Gastrocnemius medialis (tissue), 4 donors: ENCODE measurements around the gene LRIG3. TPM values are rescaled to one million over a fixed set of nuclear protein-coding genes. Genes with fewer than 3 reads are reported as not detected.
A peak's percentile ranks its signal among the peaks of the same experiment; 100 is the strongest.

ENCODE experiments used
- ATAC-seq, 2 donors: fragments of 150-250 bp; one replicate each; pipeline ENCODE4 v1.9.1; 2016
- DNase-seq, 2 donors: peaks; one replicate each; pipeline ENCODE4 v3.0.0-alpha.2; 2019
- H3K27ac ChIP-seq, 4 donors: fragments of 200-600 bp; sonication (generic); 1 replicate in 1 of 4; 2 replicates in 3 of 4; pipeline ENCODE4 v1.5.1; 2016 to 2018; ENCODE audit warnings: mild to moderate bottlenecking in 2 of 4, moderate library complexity in 1 of 4
- H3K27me3 ChIP-seq, 3 donors: fragments of 200-600 bp; sonication (generic) in 2 of 3; 1 replicate in 1 of 3; 2 replicates in 2 of 3; pipeline versions ENCODE4 v1.5.1 to v1.6.0; 2016 to 2019; ENCODE audit warnings: mild to moderate bottlenecking in 1 of 3, moderate library complexity in 1 of 3
- H3K36me3 ChIP-seq, 2 donors: fragments of 200-600 bp; sonication (generic) in 1 of 2; one replicate each; pipeline ENCODE4 v1.5.1; 2017 to 2018
- H3K4me1 ChIP-seq, 2 donors: fragments of 200-600 bp; sonication (generic) in 1 of 2; one replicate each; pipeline ENCODE4 v1.5.1; 2016 to 2017; ENCODE audit warnings: mild to moderate bottlenecking in 2 of 2
- H3K4me3 ChIP-seq, 4 donors: fragments of 200-600 bp; sonication (generic) in 3 of 4; 1 replicate in 1 of 4; 2 replicates in 3 of 4; pipeline ENCODE4 v1.5.1; 2016 to 2019; ENCODE audit warnings: mild to moderate bottlenecking in 2 of 4
- H3K9me3 ChIP-seq, 3 donors: fragments of 200-600 bp; sonication (generic) in 2 of 3; 1 replicate in 1 of 3; 2 replicates in 2 of 3; pipeline ENCODE4 v1.5.1; 2016 to 2019
- CTCF ChIP-seq, 5 experiments: fragments of 450-650 bp in 3 of 5; fragments of 200-600 bp in 2 of 5; sonication (generic) in 2 of 5; IDR thresholded peaks in 4 of 5; conservative IDR thresholded peaks in 1 of 5; 1 replicate in 4 of 5; 2 replicates in 1 of 5; pipeline ENCODE4 v1.5.1; 2016 to 2019; ENCODE audit warnings: antibody characterized with exemption in 5 of 5, mild to moderate bottlenecking in 3 of 5, moderate library complexity in 3 of 5
- POLR2A ChIP-seq, 2 donors: fragments of 450-650 bp; IDR thresholded peaks; one replicate each; pipeline ENCODE4 v1.6.1; 2017; ENCODE audit warnings: antibody characterized with exemption in 2 of 2, mild to moderate bottlenecking in 2 of 2, moderate library complexity in 2 of 2
- in situ Hi-C, 4 donors: fragments of 200-750 bp; cut with MboI; loops; one replicate each; pipeline versions ENCODE4 v1.15.0 to v1.8.0; 2017; ENCODE audit warnings: low sequenced_read_pairs in 4 of 4
- intact Hi-C: fragments of 100-400 bp; cut with DNase I; formaldehyde crosslinking; loops from one replicate; pipeline ENCODE4 v1.15.1; 2023; ENCODE audit warnings: low total_unique reads
- total RNA-seq, 4 donors: library from RNA; depleted of rRNA; stranded (reverse); fragments of >200 nt; gene quantifications; one replicate each; pipeline versions ENCODE4 v1.1.0 to v1.2.3, GENCODE V29; 2016

The LRIG3 gene
- total RNA-seq = 10 to 100 TPM in 1 of 4 donors, 1 to 10 TPM in 3; 4.7 to 14.7 (median 7.7) TPM

GRCh38 chr12:58920102-58920960 lies at the start of gene LRIG3:
TSS of gene LRIG3 (minus strand) at chr12:58920504. CDS start at chr12:58920235, 269 bp downstream.
- in situ Hi-C loops = no loop called here

GRCh38 chr12:58969237-58969636 lies 48.9 kb upstream of the LRIG3 start:
- Histone ChIP-seq H3K9me3 (no peaks in the 10 kb centered on the region), H3K4me3 (no peak overlapping the region), H3K27ac (no peak overlapping the region), H3K4me1 (no peaks in the 10 kb centered on the region), H3K27me3 (no peaks in the 10 kb centered on the region), H3K36me3 (no peaks in the 10 kb centered on the region)
- DNase-seq = no peak
- in situ Hi-C loops (no loop called here), intact Hi-C loops (no loop called here)
- no peak for ATAC-seq
- TF ChIP-seq CTCF (IDR thresholded peaks at IDR 0.05 in 4 of 5, conservative IDR thresholded peaks at IDR 0.05 in 1 of 5) = no peak
- TF ChIP-seq POLR2A (IDR thresholded peaks at IDR 0.05) = no peak

More at GRCh38 chr12:58920102-58920960, at the start of gene LRIG3:
- H3K4me3 ChIP-seq = peak within 1 kb of the TSS; percentile 62 to 96 (median 88)
- H3K36me3 ChIP-seq = no peaks in the 10 kb centered on the region
- peaks cover 26 to 28% of the 10 kb centered on the region in 2 donors for H3K4me1 ChIP-seq
- peak; percentile 75 to 85 for DNase-seq
- ATAC-seq = peak; percentile 87
- H3K27me3 ChIP-seq = no peaks in the 10 kb centered on the region
- no peaks in the 10 kb centered on the region for H3K9me3 ChIP-seq
- peak; percentile 50 to 66 for TF ChIP-seq POLR2A (IDR thresholded peaks at IDR 0.05)
- no peak for TF ChIP-seq CTCF (IDR thresholded peaks at IDR 0.05 in 4 of 5, conservative IDR thresholded peaks at IDR 0.05 in 1 of 5)
- peak within 1 kb of the TSS; percentile 85 to 95 (median 93) for H3K27ac ChIP-seq
- intact Hi-C loops = no loop called here

GRCh38 chr12:58967561-58967960 lies 47.3 kb upstream of the LRIG3 start:
- no peak for ATAC-seq
- in situ Hi-C loops (no loop called here), intact Hi-C loops (no loop called here)
- H3K27ac ChIP-seq = no peak overlapping the region
- H3K9me3 ChIP-seq = no peaks in the 10 kb centered on the region
- no peaks in the 10 kb centered on the region for H3K27me3 ChIP-seq
- H3K4me3 ChIP-seq = no peak overlapping the region
- H3K36me3 ChIP-seq = no peaks in the 10 kb centered on the region
- DNase-seq = no peak
- TF ChIP-seq POLR2A (IDR thresholded peaks at IDR 0.05) (no peak), CTCF (IDR thresholded peaks at IDR 0.05 in 4 of 5, conservative IDR thresholded peaks at IDR 0.05 in 1 of 5) (no peak)
- H3K4me1 ChIP-seq = no peaks in the 10 kb centered on the region

- H3K27ac ChIP-seq = no peak overlapping the region
- intact Hi-C loops = no loop called here
- in situ Hi-C loops = no loop called here
- no peak for TF ChIP-seq CTCF (IDR thresholded peaks at IDR 0.05 in 4 of 5, conservative IDR thresholded peaks at IDR 0.05 in 1 of 5)
- TF ChIP-seq POLR2A (IDR thresholded peaks at IDR 0.05) = no peak
- H3K9me3 ChIP-seq = no peaks in the 10 kb centered on the region
- DNase-seq (no peak), ATAC-seq (no peak)
- no peaks in the 10 kb centered on the region for H3K4me1 ChIP-seq
- H3K27me3 ChIP-seq = no peaks in the 10 kb centered on the region
- no peaks in the 10 kb centered on the region for H3K36me3 ChIP-seq
- no peak overlapping the region for H3K4me3 ChIP-seq
Observed at GRCh38 chr12:58966939-58967338, 46.6 kb upstream of the LRIG3 start.
